ENCODE results near the gene NTF4.
A peak's percentile ranks its signal among the peaks of the same experiment; 100 is the strongest.
"Not testable (repeated sequence)": the region's sequence is repeated elsewhere in the genome, so short reads cannot be mapped to it uniquely, and the experiment has no call there.

Gene NTF4

DNA sequence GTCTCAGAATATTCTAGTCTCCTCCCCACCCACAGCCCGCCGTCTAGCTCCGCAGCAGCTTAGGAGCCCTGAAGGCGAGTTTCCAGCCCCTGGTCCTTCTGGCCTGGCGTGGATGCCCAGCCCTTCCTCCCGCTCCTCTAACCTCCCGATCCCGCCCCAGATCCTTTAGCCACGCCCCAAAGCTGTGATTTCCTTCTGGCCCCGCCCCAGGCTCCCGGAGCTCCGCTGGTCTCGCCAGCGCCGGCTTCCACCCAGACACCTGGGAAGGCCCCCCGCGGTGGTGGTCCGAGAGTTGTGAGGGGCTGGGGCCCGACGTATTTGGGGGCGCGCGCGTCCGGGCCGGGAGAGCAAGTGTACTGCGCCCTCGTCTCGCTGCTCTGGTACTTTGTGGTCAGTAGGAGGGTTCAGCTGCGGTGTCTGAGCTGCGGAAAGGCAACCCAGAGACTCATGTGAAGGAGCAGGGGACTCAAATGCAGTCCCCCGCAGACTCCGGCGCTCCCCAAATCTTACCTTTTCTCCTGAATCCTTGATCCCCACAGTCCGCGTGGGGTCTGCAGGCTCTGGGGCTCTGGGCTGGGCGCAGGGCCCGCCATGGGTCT lies 6.9 kb downstream of the NTF4 start, which contains the start of gene CGB7:
Gene CGB7, minus strand, starts transcription at position 114 of the 599 bp plus-strand sequence. CDS start 2,374 bp downstream, outside the sequence.
- DNase-seq = no peak
- peaks cover 76% of the 10 kb centered on the region for H3K27me3 ChIP-seq (replicated peaks; ENCODE audit: insufficient read depth, low read length)
- no peaks in the 10 kb centered on the region for H3K9me3 ChIP-seq (replicated peaks; ENCODE audit: insufficient read depth, low read length)
- H3K79me2 ChIP-seq (ENCODE audit: low read length) = no peaks in the 10 kb centered on the region
- TF ChIP-seq CTCF (IDR thresholded peaks at IDR 0.05; ENCODE audit: low read length) (no peak), EZH2phosphoT487 (IDR thresholded peaks at IDR 0.05; ENCODE audit: low read length) (no peak), EZH2 (optimal IDR thresholded peaks at IDR 0.05; ENCODE audit: low read depth, low read length) (no peak)
- H3K9ac ChIP-seq (ENCODE audit: low read length) = no peak within 1 kb of the TSS; the same call in 1 of the 2 replicates
- H3K4me3 ChIP-seq (ENCODE audit: low read length) = peak within 1 kb of the TSS; percentile 57
- H3K4me1 ChIP-seq (ENCODE audit: low read length) = peaks cover 14% of the 10 kb centered on the region
- H3K9me2 ChIP-seq (replicated peaks; ENCODE audit: insufficient read depth, low read length) = no peaks in the 10 kb centered on the region
- H3K4me2 ChIP-seq (ENCODE audit: low read depth, low read length) = peak within 1 kb of the TSS; percentile 94
- H3K36me3 ChIP-seq (replicated peaks; ENCODE audit: insufficient read depth, low read length) = no peaks in the 10 kb centered on the region
- no peaks in the 10 kb centered on the region for H4K20me1 ChIP-seq (ENCODE audit: insufficient read depth, low read length)
- no peak within 1 kb of the TSS for H3K27ac ChIP-seq (ENCODE audit: low read length)
- H3F3A ChIP-seq (ENCODE audit: insufficient read depth, low read length) = no peaks in the 10 kb centered on the region
- 0 out of 2 replicates have a peak within 1 kb of the TSS, but pooled peaks have one; percentile 67 for H2AFZ ChIP-seq (ENCODE audit: low read length)

DNA sequence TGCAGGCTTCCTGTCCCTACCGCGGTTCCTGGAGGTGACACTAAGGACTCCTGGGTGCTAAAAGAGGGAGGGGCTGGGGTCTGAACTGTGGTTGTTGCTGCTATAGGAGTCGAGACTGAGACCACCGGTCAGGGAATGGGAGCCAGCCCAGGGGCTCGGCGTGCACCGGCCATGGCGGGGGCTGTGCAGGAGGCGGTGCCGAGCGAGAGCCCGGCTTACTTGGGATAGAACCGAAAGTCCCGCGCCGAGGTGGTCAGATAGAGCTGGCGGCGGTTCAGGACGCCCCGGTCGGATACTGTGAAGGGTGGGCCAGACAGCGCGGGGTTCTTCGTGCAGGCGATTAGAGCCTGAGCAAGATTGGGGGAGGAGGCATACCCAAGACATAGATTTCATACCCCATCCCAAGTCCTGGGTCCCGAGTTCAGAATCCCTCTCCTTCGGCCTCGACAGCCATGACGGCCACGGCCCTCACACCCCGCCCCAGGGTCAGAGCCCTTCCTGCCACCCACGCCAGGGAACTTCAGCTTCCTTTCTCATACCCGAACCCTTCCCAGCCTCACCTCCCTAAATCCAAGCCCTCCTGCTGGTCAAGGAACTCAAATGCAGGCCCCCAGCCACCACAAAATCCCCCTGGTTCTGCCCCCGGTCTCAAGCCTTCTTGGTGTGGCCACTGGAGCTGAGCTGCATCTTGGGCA lies 7.6 kb downstream of the NTF4 start:
- H4K20me1 ChIP-seq (ENCODE audit: insufficient read depth, low read length); H3K27ac ChIP-seq (ENCODE audit: low read length); H3K9ac ChIP-seq (ENCODE audit: low read length); H3F3A ChIP-seq (ENCODE audit: insufficient read depth, low read length); H2AFZ ChIP-seq (ENCODE audit: low read length); H3K9me2 ChIP-seq (replicated peaks; ENCODE audit: insufficient read depth, low read length); H3K79me2 ChIP-seq (ENCODE audit: low read length); H3K36me3 ChIP-seq (replicated peaks; ENCODE audit: insufficient read depth, low read length); H3K9me3 ChIP-seq (replicated peaks; ENCODE audit: insufficient read depth, low read length); DNase-seq: not testable (repeated sequence)
- H3K27me3 ChIP-seq (replicated peaks; ENCODE audit: insufficient read depth, low read length) = peaks cover 72% of the 10 kb centered on the region
- peaks cover 14% of the 10 kb centered on the region for H3K4me1 ChIP-seq (ENCODE audit: low read length)
- H3K4me3 ChIP-seq (ENCODE audit: low read length) = peak overlapping the region; percentile 57
- H3K4me2 ChIP-seq (ENCODE audit: low read depth, low read length) = peak overlapping the region; percentile 94

DNA sequence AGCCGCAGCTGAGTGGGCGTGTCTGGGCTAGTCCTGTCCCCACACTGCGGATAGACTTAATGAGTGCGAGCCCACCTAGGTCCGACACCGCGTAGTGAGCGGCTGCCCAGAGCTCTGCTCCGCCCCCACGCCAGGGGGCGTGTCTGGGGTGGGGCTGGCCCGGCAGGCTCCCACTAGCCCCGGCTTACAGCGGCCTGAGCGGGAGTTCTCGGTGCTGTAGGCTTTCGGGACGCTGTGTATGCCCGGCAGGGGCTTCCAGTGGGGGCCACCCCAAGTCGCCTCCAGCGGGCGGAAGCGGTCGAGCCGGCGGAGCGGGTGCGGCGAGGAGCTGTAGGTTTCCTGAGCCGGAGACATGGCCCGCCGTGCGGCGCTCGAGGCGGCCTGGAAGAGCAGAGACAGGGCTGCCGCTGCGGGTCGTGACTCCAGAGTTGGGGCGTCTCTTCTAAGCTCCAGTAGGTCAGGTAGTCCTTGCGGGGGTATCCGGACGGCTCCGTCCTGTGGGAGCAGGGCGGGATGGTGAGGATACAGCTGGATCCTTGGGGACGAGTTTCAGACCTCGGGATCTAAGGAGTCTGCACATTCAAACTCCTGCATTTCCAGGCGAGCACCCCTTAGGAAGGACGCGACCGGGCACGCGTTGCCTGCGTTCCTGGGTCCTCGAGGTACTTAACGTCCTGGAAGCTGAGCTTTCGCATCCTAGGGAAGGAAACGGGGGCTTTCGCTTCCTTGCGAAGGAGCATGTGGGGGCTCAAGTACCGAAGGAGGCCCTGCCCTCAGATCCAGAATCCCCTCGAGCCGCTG lies 8.3 kb downstream of the NTF4 start:
- Histone ChIP-seq H4K20me1 (ENCODE audit: insufficient read depth, low read length) (no peaks in the 10 kb centered on the region), H3K79me2 (ENCODE audit: low read length) (no peaks in the 10 kb centered on the region), H3K27me3 (replicated peaks; ENCODE audit: insufficient read depth, low read length) (peaks cover 64% of the 10 kb centered on the region), H3K4me3 (ENCODE audit: low read length) (peak overlapping the region; percentile 57), H3F3A (ENCODE audit: insufficient read depth, low read length) (no peaks in the 10 kb centered on the region), H3K4me2 (ENCODE audit: low read depth, low read length) (peak overlapping the region; percentile 94), H3K9me3 (replicated peaks; ENCODE audit: insufficient read depth, low read length) (no peaks in the 10 kb centered on the region), H2AFZ (ENCODE audit: low read length) (peak overlapping the region; percentile 67), H3K9ac (ENCODE audit: low read length) (no peak overlapping the region; the same call in 1 of the 2 replicates), H3K27ac (ENCODE audit: low read length) (no peak overlapping the region), H3K9me2 (replicated peaks; ENCODE audit: insufficient read depth, low read length) (no peaks in the 10 kb centered on the region), H3K36me3 (replicated peaks; ENCODE audit: insufficient read depth, low read length) (no peaks in the 10 kb centered on the region), H3K4me1 (ENCODE audit: low read length) (peaks cover 9% of the 10 kb centered on the region)
- TF ChIP-seq EZH2phosphoT487 (IDR thresholded peaks at IDR 0.05; ENCODE audit: low read length) (no peak), CTCF (IDR thresholded peaks at IDR 0.05; ENCODE audit: low read length) (peak; percentile 11)
- peak; percentile 41 for DNase-seq

GRCh38 chr19:49050376-49051033 lies 14.1 kb downstream of the NTF4 start:
- not testable (repeated sequence) for H3K27ac ChIP-seq (ENCODE audit: low read length); H3K4me3 ChIP-seq (ENCODE audit: low read length); H3K79me2 ChIP-seq (ENCODE audit: low read length); H3K9me2 ChIP-seq (replicated peaks; ENCODE audit: insufficient read depth, low read length); H3K9me3 ChIP-seq (replicated peaks; ENCODE audit: insufficient read depth, low read length); H3F3A ChIP-seq (ENCODE audit: insufficient read depth, low read length); H3K4me2 ChIP-seq (ENCODE audit: low read depth, low read length); DNase-seq; H4K20me1 ChIP-seq (ENCODE audit: insufficient read depth, low read length); H2AFZ ChIP-seq (ENCODE audit: low read length); H3K36me3 ChIP-seq (replicated peaks; ENCODE audit: insufficient read depth, low read length); H3K4me1 ChIP-seq (ENCODE audit: low read length); H3K9ac ChIP-seq (ENCODE audit: low read length)
- peaks cover 32% of the 10 kb centered on the region for H3K27me3 ChIP-seq (replicated peaks; ENCODE audit: insufficient read depth, low read length)

GRCh38 chr19:49049834-49050233 lies 14.8 kb downstream of the NTF4 start:
- not testable (repeated sequence) for H3K4me2 ChIP-seq (ENCODE audit: low read depth, low read length); H3K79me2 ChIP-seq (ENCODE audit: low read length)

More at GRCh38 chr19:49049834-49050233, 14.8 kb downstream of the NTF4 start:
- DNase-seq; H3K4me1 ChIP-seq (ENCODE audit: low read length); H3K9me2 ChIP-seq (replicated peaks; ENCODE audit: insufficient read depth, low read length); H3F3A ChIP-seq (ENCODE audit: insufficient read depth, low read length); H2AFZ ChIP-seq (ENCODE audit: low read length); H3K27ac ChIP-seq (ENCODE audit: low read length); H3K4me3 ChIP-seq (ENCODE audit: low read length); H3K9me3 ChIP-seq (replicated peaks; ENCODE audit: insufficient read depth, low read length); H3K9ac ChIP-seq (ENCODE audit: low read length); H4K20me1 ChIP-seq (ENCODE audit: insufficient read depth, low read length); H3K36me3 ChIP-seq (replicated peaks; ENCODE audit: insufficient read depth, low read length): not testable (repeated sequence)
- H3K27me3 ChIP-seq (replicated peaks; ENCODE audit: insufficient read depth, low read length) = peaks cover 25% of the 10 kb centered on the region

All from MM.1S (cell line).